RPMI7951 (cell line): ENCODE data around the gene ME3. TPM values are rescaled to one million over a fixed set of nuclear protein-coding genes. Genes with fewer than 3 reads are reported as not detected.

Source experiments
- DNase-seq: peaks from one replicate; pipeline ENCODE4 v3.0.0-alpha.2; 2012; ENCODE audit warnings: low read depth
- total RNA-seq: library from RNA; depleted of rRNA; stranded (reverse); fragments of >200 nt; shearing (Covaris generic); gene quantifications from 2 replicates; pipeline ENCODE4 v1.2.3, GENCODE V29; 2014

The ME3 gene
- total RNA-seq, 1 experiment from 2014 or later, result 5.5 TPM

GRCh38 chr11:86515297-86516094 is 156.9 kb downstream of the ME3 start:
- DNase-seq, result peak; percentile 97

- no peak for DNase-seq
Observed at GRCh38 chr11:86514453-86514852, 158.0 kb downstream of the ME3 start.

- DNase-seq, result no peak
Observed at GRCh38 chr11:86513746-86514373, 158.6 kb downstream of the ME3 start.

GRCh38 chr11:86513138-86513537 is 159.3 kb downstream of the ME3 start:
- no peak for DNase-seq

GRCh38 chr11:86511086-86511551 is 161.3 kb downstream of the ME3 start:
- peak; percentile 73 for DNase-seq

GRCh38 chr11:86510674-86511073 is 161.7 kb downstream of the ME3 start:
- no peak for DNase-seq

GRCh38 chr11:86510097-86510496 is 162.3 kb downstream of the ME3 start:
- DNase-seq, result no peak

- no peak for DNase-seq
Observed at GRCh38 chr11:86509588-86509974, 162.8 kb downstream of the ME3 start.

GRCh38 chr11:86508604-86509587 is 163.5 kb downstream of the ME3 start:
- no peak for DNase-seq

GRCh38 chr11:86507249-86507845 is 165.1 kb downstream of the ME3 start:
- DNase-seq, result no peak

- DNase-seq, result no peak
Observed at GRCh38 chr11:86506235-86506634, 166.2 kb downstream of the ME3 start.

- DNase-seq, result no peak
Observed at GRCh38 chr11:86503131-86503530, 169.3 kb downstream of the ME3 start.

- DNase-seq, result no peak
Observed at GRCh38 chr11:86502137-86502642, 170.2 kb downstream of the ME3 start.

- no peak for DNase-seq
Observed at GRCh38 chr11:86500500-86501140, 171.8 kb downstream of the ME3 start.

GRCh38 chr11:86499723-86500129 is 172.7 kb downstream of the ME3 start:
- DNase-seq, result no peak

GRCh38 chr11:86497836-86498235 is 174.6 kb downstream of the ME3 start:
- no peak for DNase-seq

- peak; percentile 86 for DNase-seq
Observed at GRCh38 chr11:86497310-86497709, 175.1 kb downstream of the ME3 start.

- peak; percentile 39 for DNase-seq
Observed at GRCh38 chr11:86495351-86495750, 177.1 kb downstream of the ME3 start.

- DNase-seq, result no peak
Observed at GRCh38 chr11:86492370-86493010, 179.9 kb downstream of the ME3 start.

- no peak for DNase-seq
Observed at GRCh38 chr11:86491027-86491426, 181.4 kb downstream of the ME3 start.
